ENCODE data around the gene ADRA2A.

DNA sequence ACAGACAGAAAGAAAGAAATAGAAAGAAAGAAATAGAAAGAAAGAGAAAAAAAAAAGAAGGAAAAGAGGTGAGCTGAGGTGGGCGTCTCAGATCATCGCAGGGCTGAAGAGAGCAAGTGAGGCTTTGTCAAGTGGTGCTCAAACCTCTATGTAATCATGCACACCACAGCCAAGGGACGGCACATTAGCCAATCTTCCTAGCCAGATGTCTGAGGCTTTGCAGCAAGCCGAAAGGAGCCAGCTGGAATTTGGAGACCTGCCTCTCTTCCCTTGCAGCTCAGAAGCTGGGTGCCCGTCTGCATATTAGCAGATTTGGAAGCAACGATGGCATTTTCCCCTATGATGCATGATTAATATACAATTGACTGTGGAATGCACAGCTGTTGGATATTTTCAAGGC lies 52.5 kb downstream of the ADRA2A start:
- TF ChIP-seq PBX3 (CRISPR knock-in tag; IDR thresholded peaks at IDR 0.05) (no peak), ZNF398 (tag by site-specific recombination; IDR thresholded peaks at IDR 0.05) (no peak), ZNF624 (tag by site-specific recombination; IDR thresholded peaks at IDR 0.05) (no peak), ZNF707 (tag by site-specific recombination; IDR thresholded peaks at IDR 0.05) (no peak), CTCF (tag by site-specific recombination; IDR thresholded peaks at IDR 0.05) (no peak), YY1 (tag by site-specific recombination; IDR thresholded peaks at IDR 0.05) (no peak), ZNF138 (tag by site-specific recombination; IDR thresholded peaks at IDR 0.05; ENCODE audit: borderline replicate concordance) (no peak), ZBTB1 (tag by site-specific recombination; IDR thresholded peaks at IDR 0.05) (no peak)

Measured in HEK293 (cell line).